ENCODE results near the gene N4BP2L1. TPM values are rescaled to one million over a fixed set of nuclear protein-coding genes. Genes with fewer than 3 reads are reported as not detected.

The N4BP2L1 gene
- total RNA-seq, 4 donors from 2014 or later: 23.1 to 33.1 (median 26.8) TPM

- TF ChIP-seq CTCF (IDR thresholded peaks at IDR 0.05; ENCODE audit: low read depth): no peak
These were observed 3.4 kb upstream of the N4BP2L1 start for GRCh38 chr13:32431361-32431760.

DNA sequence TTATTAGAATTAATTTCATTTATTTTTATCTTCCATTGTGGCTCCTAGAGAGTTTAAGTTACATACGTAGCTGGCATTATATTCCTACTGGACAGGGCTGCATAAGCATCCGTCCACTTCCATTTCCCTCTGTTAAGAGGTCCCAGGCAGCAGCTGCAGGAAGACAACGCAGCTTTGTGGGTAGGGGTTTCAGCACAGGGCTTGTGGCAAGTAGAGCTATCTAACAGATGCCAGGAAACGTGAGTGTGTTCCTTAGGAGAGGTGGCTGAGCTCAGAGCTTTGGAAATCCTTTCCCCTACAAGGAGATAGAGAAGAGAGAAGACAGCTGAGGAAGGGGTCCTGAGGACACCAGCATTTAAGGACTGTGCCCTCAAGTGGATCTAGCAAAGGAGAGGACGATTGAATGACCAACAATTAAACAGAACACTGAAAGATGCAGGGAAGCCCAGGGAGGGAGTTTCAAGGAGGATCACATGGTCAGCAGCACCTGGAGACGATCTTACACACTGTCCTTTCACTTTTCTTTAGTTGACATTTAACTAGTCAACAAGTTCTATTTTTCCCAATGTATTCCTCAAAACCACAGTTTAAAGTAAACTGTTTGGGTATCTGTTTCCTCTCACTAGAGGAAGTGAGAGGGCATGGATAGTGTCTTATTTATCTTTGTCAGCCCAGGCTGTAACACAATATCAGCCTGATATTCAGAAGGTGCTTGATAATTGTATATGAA is 2.3 kb upstream of the N4BP2L1 start:
- no peak for TF ChIP-seq CTCF (IDR thresholded peaks at IDR 0.05; ENCODE audit: low read depth)

DNA sequence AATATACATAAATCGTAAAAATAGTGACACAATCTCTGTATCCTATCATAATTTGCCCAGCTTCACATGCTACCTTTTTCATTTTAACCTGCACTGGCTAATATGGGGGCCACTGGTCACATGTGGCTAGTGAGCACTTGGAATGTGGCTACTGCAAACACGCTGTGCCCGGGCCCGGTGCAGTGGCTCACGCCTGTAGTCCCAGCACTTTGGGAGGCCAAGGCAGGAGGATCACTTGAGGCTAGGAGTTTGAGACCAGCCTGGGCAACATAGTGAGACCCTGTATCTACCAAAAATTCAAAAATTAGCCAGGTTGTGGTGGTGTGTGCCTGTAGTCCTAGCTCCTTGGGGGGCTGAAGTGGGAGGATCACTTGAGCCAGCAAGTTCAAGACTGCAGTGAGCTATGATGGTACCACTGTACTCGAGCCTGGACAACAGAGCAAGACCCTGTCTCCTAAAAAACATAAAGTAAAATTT is 1.5 kb upstream of the N4BP2L1 start:
- no peak for TF ChIP-seq CTCF (IDR thresholded peaks at IDR 0.05; ENCODE audit: low read depth)

GRCh38 chr13:32428581-32429432 is 877 bp upstream of the N4BP2L1 start:
- no peak for TF ChIP-seq CTCF (IDR thresholded peaks at IDR 0.05; ENCODE audit: low read depth)

GRCh38 chr13:32426990-32427851 is 709 bp downstream of the N4BP2L1 start:
- no peak for TF ChIP-seq CTCF (IDR thresholded peaks at IDR 0.05; ENCODE audit: low read depth)

GRCh38 chr13:32426191-32426989 is 1.5 kb downstream of the N4BP2L1 start:
- no peak for TF ChIP-seq CTCF (IDR thresholded peaks at IDR 0.05; ENCODE audit: low read depth)

Data from subcutaneous adipose tissue (tissue), 4 donors.